SK-MEL-5 (cell line): Measurements from ENCODE around the gene PNPLA3. TPM values are rescaled to one million over a fixed set of nuclear protein-coding genes. Genes with fewer than 3 reads are reported as not detected.

ENCODE experiments used
- DNase-seq: peaks from one replicate; pipeline ENCODE4 v3.0.0-alpha.2; 2016; ENCODE audit warnings: low read depth, low spot score
- in situ Hi-C: cut with HindIII; loops from 2 replicates; pipeline ENCODE4 v1.10.0; 2016; ENCODE audit warnings: low sequenced_read_pairs, high pct_unique_total_duplicates, low pct_unique_long_range_greater_than_20kb
- total RNA-seq: library from RNA; depleted of rRNA; stranded (reverse); fragments of >200 nt; shearing (Covaris generic); gene quantifications from 2 replicates; pipeline ENCODE4 v1.2.3, GENCODE V29; 2014

The PNPLA3 gene
- total RNA-seq, 1 experiment from 2014 or later = 11.1 TPM

GRCh38 chr22:43974028-43974545, 50.5 kb downstream of the PNPLA3 start:
- in situ Hi-C loops = no loop called here
- no peak for DNase-seq

- in situ Hi-C loops = loop anchor here (25.0 kb wide), 1 partner anchor 112 kb away; no protein-coding TSS in a partner anchor
- no peak for DNase-seq
These were observed 51.4 kb downstream of the PNPLA3 start for GRCh38 chr22:43975041-43975440.

DNA sequence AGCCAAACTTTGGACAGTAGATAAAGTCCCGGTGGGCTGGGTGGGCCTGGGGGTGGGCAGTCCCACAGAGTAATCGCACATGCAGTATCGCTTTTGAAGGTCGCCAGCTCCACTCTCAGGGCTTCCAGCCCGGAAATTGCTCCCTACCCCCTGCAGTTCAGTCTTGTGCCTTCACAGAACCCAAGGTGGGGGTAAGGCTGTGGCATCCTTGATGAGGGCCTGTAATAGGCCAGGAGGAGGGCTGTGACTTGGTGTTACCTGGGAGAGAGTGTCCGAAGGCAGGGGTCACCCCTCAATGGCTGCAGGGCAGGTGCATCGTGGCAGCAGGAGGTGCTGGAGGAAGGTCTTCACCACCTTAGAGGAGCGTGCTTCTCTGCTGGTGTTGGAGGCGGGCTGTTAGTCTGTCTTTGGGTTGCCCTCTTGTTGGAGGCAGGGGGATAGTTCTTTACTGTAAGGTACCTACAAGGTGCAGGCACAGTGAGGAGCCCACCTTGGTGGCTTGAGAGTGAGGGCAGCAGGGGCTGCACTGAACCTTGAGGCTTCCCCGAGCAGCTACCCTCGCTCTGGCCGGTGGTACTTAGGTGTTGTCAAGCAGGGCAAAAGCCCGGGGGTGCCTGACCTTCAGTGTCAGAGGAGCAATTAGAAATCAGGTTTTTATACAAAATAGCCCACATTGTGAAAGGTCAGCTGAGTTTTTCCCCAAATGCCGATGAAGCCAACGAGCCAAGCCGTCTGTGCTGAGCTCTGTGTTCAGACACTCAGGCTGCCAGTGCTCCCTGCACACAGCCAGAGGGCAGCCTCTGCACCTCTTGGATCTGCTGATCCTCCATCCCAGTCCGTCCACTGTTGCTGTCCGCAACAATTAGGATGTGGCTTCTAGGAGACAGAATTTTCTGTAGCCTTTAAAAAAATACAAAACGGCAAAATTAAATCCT, 53.5 kb downstream of the PNPLA3 start:
- in situ Hi-C loops = loop anchor here (25.0 kb wide), 1 partner anchor 110 kb away; no protein-coding TSS in a partner anchor
- no peak for DNase-seq

DNA sequence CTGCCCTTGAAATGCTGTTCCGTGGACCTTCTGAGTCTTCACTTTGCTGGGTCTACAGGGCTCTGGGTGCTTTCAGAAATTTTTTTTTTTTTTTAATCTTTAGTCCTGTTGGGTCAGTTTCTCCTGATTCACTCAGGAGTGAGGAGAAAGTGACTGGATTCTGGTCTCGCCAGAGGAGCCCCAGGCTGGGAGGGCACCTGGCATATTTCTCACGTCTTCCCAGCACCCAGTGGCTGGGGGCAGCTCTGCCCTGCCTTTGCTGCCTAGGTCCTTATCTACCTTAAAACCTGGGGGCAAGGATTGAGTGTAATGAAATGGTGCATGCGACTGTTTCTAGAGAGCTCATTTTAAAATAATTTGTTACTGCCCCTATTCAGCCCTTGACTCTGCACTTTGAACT, 55.0 kb downstream of the PNPLA3 start:
- in situ Hi-C loops = loop anchor here (25.0 kb wide), 1 partner anchor 109 kb away; no protein-coding TSS in a partner anchor
- DNase-seq = no peak

- no peak for DNase-seq
- in situ Hi-C loops = loop anchor here (25.0 kb wide), 1 partner anchor 107 kb away; no protein-coding TSS in a partner anchor
These were observed 57.0 kb downstream of the PNPLA3 start for GRCh38 chr22:43980579-43980978.

DNA sequence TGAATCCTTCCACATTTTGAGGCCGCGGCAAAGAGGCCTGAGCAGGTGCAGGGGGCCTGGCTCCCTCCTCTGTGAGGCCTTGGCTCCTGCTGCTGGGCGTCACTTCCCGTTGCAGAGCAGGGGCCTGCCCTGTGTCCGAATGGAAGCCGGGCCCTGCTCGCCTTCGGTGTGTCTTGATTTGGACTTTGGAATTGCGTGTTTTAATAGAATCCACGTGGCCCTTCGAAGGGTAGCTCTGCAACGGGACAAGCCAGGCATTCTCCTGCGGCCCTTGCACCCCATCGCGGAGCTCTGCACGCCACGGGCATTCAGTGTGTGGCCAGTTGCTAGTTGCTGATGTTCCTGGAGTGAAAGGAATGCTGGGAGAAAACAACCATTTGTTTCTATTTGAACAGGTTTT, 57.4 kb downstream of the PNPLA3 start:
- DNase-seq = no peak
- in situ Hi-C loops = loop anchor here (25.0 kb wide), 1 partner anchor 106 kb away; no protein-coding TSS in a partner anchor

GRCh38 chr22:43983808-43984207, 60.2 kb downstream of the PNPLA3 start:
- in situ Hi-C loops = loop anchor here (25.0 kb wide), 1 partner anchor 103 kb away; no protein-coding TSS in a partner anchor
- DNase-seq = no peak

DNA sequence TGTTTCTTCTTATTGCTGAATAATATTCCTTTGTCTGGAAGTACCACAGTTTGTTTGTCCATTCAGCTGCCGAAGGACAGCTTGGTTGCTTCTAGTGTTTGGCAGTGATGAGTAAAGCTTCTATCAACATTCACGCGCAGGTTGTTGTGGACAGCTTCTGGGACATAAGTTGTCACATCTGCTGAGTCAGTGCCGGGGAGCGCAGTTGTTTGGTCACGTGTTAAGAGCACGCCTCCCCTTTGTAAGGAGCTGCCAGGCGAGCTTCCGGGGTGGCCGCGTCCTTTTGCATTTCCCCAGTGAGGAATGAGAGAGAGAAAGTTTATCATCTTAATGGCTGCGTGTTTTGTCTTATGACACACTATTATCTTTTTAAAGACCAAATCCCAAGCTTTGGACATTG, 61.9 kb downstream of the PNPLA3 start:
- in situ Hi-C loops = loop anchor here (25.0 kb wide), 1 partner anchor 102 kb away; no protein-coding TSS in a partner anchor
- DNase-seq = peak; percentile 67

DNA sequence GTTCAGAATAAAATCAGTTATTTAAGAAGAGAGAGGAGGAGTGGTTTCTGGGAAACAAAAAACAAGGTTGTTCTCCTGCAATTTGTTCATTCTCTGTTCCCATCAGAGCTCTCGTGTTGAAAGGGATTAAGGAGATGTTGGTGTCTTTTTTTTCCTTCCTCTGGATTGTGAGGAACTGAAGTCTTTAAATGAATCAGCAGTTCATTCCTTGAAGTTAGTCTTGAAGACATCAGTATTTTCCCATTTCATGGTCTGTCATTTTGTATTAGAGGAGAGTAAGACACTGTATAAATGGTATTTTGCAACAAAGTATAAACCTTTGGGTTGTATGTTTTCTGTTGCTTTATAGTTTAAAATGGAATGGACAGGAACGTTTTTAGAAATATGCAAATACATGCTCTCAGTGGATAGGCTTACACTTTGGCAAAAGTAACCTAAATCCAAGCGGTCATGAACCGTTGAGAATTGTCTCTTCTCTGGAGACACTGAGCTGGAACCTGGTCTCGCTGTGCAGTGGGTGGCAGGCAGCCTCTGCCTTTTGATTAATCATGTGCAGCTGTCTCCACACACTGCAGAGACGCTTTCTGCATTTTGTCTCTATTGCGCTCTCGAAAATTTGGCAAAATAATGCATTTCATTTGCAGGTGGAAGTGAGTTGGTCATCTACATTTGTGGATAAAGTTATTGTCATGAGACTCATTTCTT, 64.7 kb downstream of the PNPLA3 start:
- in situ Hi-C loops = loop anchor here (25.0 kb wide), 1 partner anchor 99 kb away; no protein-coding TSS in a partner anchor
- DNase-seq = no peak

DNA sequence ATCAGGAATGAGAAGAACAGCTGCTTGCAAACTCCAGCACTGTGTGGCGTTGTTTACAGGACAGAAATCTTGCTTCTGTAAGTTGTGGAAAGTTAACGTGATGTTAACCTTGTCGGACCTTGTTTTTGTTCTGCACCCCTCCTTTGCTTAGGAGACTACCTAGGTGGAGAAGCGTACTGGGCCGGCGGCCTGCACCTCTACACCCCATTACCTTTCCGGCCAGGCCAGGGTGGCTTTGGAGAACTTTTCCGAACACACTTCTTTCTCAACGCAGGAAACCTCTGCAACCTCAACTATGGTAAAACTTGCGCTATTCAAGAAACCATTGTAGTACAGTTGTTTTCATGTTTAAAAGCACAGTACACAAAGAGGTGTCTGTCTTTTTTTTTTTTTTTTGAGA, 65.4 kb downstream of the PNPLA3 start:
- DNase-seq = no peak
- in situ Hi-C loops = loop anchor here (25.0 kb wide), 1 partner anchor 98 kb away; no protein-coding TSS in a partner anchor

- in situ Hi-C loops = loop anchor here (25.0 kb wide), 1 partner anchor 97 kb away; no protein-coding TSS in a partner anchor
- DNase-seq = no peak
These were observed 66.4 kb downstream of the PNPLA3 start for GRCh38 chr22:43990044-43990443.

GRCh38 chr22:43991316-43992020, 67.9 kb downstream of the PNPLA3 start:
- DNase-seq = no peak
- in situ Hi-C loops = loop anchor here (25.0 kb wide), 1 partner anchor 96 kb away; no protein-coding TSS in a partner anchor

- in situ Hi-C loops = loop anchor here (25.0 kb wide), 1 partner anchor 95 kb away; no protein-coding TSS in a partner anchor
These were observed 68.8 kb downstream of the PNPLA3 start for GRCh38 chr22:43992331-43992821.

GRCh38 chr22:43993072-43993760, 69.6 kb downstream of the PNPLA3 start:
- in situ Hi-C loops = loop anchor here (25.0 kb wide), 1 partner anchor 94 kb away; no protein-coding TSS in a partner anchor
- peak; percentile 73 for DNase-seq

More at GRCh38 chr22:43992331-43992821, 68.8 kb downstream of the PNPLA3 start:
- no peak for DNase-seq

- in situ Hi-C loops = loop anchor here (25.0 kb wide), 1 partner anchor 93 kb away; no protein-coding TSS in a partner anchor
- DNase-seq = no peak
These were observed 70.4 kb downstream of the PNPLA3 start for GRCh38 chr22:43994006-43994405.

GRCh38 chr22:43994416-43994815, 70.8 kb downstream of the PNPLA3 start:
- in situ Hi-C loops = loop anchor here (25.0 kb wide), 1 partner anchor 93 kb away; no protein-coding TSS in a partner anchor
- DNase-seq = no peak
